ENCODE data around the gene PKNOX2.

Gene PKNOX2

GRCh38 chr11:125229916-125230315 is 65.4 kb downstream of the PKNOX2 start:
- DNase-seq = no peak

DNA sequence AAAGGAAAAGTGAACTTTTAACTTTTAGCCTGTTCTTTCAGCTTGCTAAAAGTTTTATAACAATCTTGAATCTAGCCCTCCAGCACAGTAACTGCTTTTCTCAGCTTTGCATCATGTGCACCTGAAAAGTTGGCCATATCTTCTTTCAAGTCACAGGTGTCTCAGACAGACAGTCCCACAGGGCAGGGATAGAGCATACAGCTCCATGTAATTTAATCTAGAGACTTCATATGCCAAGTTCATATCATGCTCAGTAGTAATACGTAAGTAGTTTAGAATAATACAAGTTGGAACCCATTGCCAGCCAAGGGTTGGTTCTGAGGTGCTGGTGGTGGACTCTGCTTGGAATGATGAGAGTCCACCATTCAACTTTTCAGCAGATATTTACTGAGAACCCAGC is 68.6 kb downstream of the PKNOX2 start:
- no peak for DNase-seq

GRCh38 chr11:125233736-125234275 is 69.3 kb downstream of the PKNOX2 start:
- DNase-seq = no peak

GRCh38 chr11:125235071-125235471 is 70.5 kb downstream of the PKNOX2 start:
- DNase-seq = no peak

DNA sequence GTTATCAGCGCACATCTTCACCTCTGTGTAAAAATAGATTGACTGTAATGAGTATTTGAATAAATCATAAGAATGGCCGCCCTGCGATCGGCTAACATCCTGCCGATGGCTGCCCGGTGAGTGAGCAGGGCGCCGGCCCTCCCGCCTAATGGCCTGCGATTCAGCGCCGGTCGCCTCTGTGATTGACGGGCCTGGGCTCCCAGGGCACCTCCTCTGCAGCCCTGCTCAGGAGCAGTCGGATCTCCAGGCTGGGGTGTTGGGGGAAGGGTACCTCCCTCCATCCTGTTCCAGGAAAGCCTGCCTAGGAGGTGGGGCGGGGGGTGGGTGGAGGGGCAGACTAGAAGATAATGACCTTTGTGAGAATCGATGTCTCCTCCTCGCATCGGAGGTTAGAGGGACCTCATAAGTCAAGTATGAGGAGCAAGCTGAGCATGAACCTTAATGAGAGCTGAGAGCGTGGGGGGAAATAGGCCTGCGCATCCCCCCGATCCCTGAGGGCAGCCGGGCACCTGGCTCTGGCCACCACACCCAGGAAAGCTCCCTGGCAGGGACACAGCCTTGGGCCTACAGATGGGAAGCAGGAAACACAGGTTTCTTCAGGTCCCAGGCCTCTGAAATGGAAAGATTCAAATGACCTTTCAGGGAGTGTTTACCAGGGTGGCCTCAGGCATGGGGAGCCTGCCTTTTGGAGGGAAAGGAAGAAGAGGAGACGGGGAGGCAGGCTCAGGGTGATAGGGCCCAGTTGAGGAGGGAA is 71.7 kb downstream of the PKNOX2 start:
- DNase-seq = no peak

DNA sequence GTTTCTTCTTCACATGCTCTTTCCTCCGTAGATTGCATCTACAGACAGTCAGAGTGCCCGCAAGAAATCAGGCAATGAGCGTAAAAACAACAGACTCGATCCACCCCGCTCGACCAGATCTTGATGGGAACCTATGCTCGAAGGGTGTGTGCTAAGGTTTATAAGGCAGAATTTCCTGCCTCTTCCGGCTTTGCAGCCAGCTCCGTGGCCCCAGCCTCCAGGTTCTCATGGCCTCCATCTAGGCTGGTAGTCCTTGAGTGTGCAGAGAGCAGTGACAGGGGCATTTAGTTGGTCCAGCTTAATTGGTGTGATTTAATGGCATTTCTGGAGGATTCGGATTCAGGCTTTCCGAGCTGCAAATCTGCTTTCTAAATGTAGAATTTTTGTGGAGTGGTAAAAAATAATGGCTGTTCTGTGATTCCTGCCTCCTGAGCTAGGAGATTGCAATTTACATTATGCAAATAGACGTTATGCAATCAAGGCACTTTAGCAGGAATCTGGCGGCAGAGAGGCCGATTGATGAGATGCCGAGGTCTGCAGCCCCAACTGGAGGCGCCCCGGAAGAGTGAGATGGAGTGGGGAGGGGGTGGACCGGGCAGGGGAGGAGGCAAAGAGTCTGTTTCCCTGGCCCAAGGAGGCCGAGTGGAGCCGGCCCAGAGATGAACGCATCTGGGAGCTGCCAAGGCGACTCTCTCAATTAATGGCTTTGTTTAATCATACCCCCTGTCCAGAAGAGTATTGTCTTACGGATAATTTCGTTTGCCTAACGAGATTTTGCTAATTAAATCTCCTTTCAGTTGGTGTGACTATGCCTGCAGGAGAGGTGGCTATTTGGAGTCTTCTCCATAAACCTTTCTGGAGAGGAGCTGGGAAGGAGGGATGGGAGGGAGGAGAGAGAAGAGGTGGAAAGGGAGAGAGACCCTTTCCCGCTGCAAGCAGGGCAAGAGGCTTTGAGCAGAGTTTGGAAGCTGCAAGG is 75.3 kb downstream of the PKNOX2 start:
- DNase-seq = peak in 10 of 56 donors; percentile 8 to 42 (median 18)

GRCh38 chr11:125241104-125241503 is 76.6 kb downstream of the PKNOX2 start:
- no peak for DNase-seq

- DNase-seq = no peak
These were observed 77.7 kb downstream of the PKNOX2 start for GRCh38 chr11:125242141-125242775.

- no peak for DNase-seq
These were observed 79.6 kb downstream of the PKNOX2 start for GRCh38 chr11:125244166-125244565.

- DNase-seq = no peak
These were observed 80.7 kb downstream of the PKNOX2 start for GRCh38 chr11:125245299-125245698.

DNA sequence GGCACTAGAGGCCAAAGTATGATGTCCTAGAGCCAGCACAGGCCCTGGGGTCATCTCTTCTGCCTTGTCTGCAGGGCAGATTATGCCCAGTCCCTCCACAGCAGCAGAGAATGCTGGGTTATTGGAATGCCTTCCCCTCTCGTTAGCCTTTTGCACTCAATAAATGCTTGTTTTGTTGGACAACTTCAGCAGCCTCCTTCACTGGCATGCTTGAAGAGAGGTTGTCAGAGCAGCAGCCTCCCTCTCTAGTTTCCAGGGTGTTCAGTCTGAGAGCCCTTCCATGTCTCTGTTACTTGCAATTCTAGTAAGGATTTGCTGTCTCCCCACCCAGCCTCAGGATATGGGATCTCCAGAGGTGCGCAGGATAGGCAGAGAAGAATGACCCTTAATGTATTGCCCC is 82.9 kb downstream of the PKNOX2 start:
- DNase-seq = peak in 2 of 56 donors; percentile 26 to 33

DNA sequence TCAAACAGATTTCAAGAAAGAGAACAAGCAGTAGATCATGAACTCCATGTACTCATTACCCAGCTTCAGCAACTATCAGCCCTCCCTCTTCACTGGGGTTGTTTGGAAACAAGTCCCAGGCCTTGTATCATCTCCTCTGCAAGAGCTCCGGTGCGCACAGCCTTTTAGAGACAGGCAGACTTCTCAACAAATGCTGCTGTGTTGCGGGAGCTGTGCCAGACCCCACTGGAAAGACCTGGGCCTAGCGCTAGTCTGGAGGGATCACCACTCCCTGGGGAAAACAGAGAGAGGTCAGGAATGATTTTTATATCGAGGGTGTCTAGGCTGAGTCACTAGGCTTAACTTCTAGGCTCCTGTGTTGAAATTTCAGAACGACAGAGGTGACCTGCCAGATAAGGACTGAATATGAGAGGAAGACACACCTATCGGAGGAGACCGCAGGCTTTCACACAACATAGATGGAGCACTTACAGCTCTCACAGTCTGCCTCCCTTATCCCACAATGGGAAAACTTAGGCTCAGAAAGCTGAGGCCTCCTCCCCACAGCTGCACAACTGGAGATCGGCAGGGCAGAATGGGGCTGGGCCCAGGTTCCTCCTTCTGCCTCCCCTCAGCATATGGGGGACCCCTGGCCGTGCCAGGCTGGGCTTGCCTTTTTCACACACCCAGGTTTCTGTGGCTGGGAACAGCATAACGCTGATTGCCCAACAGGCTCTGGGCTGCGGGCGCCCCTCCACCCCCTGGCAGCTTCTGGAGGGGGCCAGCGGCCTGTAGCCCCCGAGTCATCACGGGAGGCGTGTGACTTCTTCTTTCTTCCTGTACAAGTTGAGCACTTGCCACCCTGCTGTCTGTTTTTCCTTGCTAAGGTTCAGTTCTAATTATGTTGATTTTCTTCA is 86.0 kb downstream of the PKNOX2 start:
- DNase-seq = peak in 1 of 56 donors; percentile 14

GRCh38 chr11:125251214-125251545 is 86.6 kb downstream of the PKNOX2 start:
- no peak for DNase-seq

DNA sequence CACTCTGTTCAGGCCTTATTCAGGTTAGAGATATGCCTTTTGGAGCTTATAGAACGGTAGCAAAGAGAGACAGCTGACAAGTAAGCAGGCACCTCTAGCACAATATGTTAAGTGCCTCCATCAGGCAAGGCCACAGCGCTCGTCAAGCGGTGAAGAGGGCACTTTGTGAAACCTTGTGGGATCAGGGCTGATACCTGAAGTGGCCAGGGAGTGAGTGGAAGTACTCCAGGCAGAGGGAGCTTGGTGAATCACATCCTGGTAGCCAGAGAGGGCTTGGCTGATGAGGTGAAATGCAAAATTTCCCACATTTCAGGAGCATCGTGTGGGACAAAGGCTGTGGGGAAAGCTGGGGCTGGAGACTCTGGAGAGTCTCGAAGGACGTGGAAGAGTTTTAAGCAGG is 87.4 kb downstream of the PKNOX2 start:
- no peak for DNase-seq

- DNase-seq = no peak
These were observed 88.7 kb downstream of the PKNOX2 start for GRCh38 chr11:125253289-125253688.

DNA sequence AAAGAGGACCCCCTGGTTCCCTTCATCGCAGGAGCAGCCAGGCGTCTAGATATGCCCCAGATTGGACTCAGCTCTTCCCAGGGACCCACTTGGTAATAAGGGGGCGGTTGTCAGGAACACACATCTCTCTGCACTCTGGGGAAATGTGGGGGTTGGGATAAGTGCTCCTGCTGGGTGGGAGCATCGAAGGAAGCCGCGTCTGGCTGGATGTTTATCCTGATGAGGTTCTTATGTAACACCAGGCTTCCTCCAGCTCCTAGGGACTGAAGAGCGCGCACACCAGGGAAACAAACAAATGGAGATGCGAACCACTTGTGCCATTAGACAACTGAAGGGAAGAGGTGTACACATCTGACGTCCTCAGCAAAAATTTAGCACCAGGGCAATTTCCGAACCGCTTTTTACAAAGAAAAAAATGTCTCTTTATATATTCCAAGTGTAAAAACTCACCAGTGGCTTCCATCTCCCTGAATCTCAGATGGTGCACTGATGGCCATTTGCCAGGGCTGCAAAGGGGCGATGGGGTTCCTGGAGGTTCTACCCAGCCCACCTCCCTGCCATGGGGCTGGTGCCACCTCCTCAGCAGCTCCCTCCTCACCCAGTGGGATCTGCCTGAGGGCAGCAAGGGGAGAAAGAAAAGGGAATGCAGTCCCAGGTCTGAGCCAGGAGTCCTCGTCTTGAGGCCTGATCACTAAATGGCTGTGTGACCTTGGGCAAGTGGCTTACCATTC is 89.4 kb downstream of the PKNOX2 start:
- peak in 5 of 56 donors; percentile 11 to 30 (median 28) for DNase-seq

GRCh38 chr11:125256541-125257189 is 92.1 kb downstream of the PKNOX2 start:
- DNase-seq = peak in 1 of 56 donors; percentile 13

DNA sequence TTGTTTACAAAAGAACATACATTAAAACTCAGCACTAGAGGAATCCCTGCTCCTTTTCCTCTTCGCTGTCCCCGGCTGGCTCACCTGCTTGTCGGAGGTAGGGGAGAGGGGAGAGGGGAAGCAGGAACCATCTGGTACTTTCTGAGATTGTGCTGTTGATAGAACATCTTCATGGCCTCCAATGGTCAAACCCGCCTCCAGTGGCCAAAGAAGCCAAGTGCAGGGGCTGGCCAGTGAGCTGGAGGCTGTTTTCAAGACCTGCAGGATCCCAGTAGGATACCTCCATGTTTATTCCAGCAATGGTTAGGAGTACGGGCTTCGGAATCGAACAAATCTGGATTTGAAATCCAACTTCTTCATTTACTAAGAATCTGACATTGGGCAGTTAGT is 92.6 kb downstream of the PKNOX2 start:
- DNase-seq = no peak

DNA sequence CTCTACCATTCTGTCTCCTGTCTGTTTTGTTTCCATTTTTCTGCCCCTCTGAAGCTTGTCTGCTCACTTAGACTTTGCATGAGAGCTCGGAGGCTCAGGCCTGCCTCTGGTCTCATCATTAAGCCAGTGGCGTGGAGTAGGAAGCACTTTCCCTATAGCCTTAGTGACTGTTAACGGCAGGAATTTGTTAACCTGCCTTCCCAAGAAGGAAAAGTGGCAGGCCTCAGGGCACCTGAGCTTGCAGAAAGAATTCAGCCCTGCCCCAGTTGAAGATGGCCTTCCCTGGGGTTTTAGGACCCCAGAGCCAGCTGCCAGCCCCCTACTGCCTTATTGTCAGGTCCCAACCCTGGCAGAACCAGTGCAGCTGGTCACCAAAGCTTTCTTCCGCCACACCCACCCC is 93.2 kb downstream of the PKNOX2 start:
- DNase-seq = no peak

Data from nucleus accumbens (tissue), 56 donors.